OCI-LY3 (cell line): ENCODE measurements around the gene ABHD15.
A peak's percentile ranks its signal among the peaks of the same experiment; 100 is the strongest.

Source experiments
- H2AFZ ChIP-seq: fragments of 200-600, 300-600 bp; shearing (Covaris generic); 2 replicates; pipeline ENCODE4 v1.6.0; 2014; ENCODE audit warnings: antibody characterized with exemption, low read depth, low read length
- H3K27ac ChIP-seq: fragments of 200-600, 300-600 bp; sonication (generic); 2 replicates; pipeline ENCODE4 v1.5.1; 2014; ENCODE audit warnings: mild to moderate bottlenecking, low read length, moderate library complexity, mixed read lengths
- H3K27me3 ChIP-seq: fragments of 200-600, 300-600 bp; sonication (generic); 2 replicates; pipeline ENCODE4 v1.6.1; 2014; ENCODE audit warnings: low read depth, low read length, mixed read lengths
- H3K36me3 ChIP-seq: fragments of 200-600, 300-600 bp; sonication (generic); replicated peaks from 2 replicates; pipeline ENCODE3; 2014; ENCODE audit warnings: low read depth, low read length, mixed read lengths
- H3K4me1 ChIP-seq: fragments of 300-600, 200-600 bp; sonication (generic); 2 replicates; pipeline ENCODE4 v1.6.1; 2014; ENCODE audit warnings: low read length, mixed read lengths
- H3K4me2 ChIP-seq: fragments of 200-600, 300-600 bp; sonication (generic); 2 replicates; pipeline ENCODE4 v1.6.1; 2014; ENCODE audit warnings: low read length, mixed read lengths
- H3K4me3 ChIP-seq: fragments of 300-600, 200-600 bp; sonication (generic); 2 replicates; pipeline ENCODE4 v1.5.1; 2014; ENCODE audit warnings: antibody characterized with exemption, mild to moderate bottlenecking, low read length, moderate library complexity
- H3K79me2 ChIP-seq: fragments of 300-600, 200-600 bp; shearing (Covaris generic); 2 replicates; pipeline ENCODE4 v1.6.1; 2014; ENCODE audit warnings: mild to moderate bottlenecking, low read length, mixed read lengths
- H3K9ac ChIP-seq: fragments of 300-600, 200-600 bp; shearing (Covaris generic); 2 replicates; pipeline ENCODE4 v1.6.0; 2014; ENCODE audit warnings: mild to moderate bottlenecking, low read length, moderate library complexity
- H3K9me3 ChIP-seq: fragments of 200-600, 300-600 bp; shearing (Covaris generic); 2 replicates; pipeline ENCODE4 v1.6.1; 2014; ENCODE audit warnings: low read length, mixed read lengths; ENCODE audit not compliant: insufficient read depth
- H4K20me1 ChIP-seq: fragments of 200-600, 300-600 bp; sonication (generic); 2 replicates; pipeline ENCODE4 v1.6.1; 2016; ENCODE audit warnings: low read length, mixed read lengths; ENCODE audit not compliant: insufficient read depth
- EZH2phosphoT487 ChIP-seq: fragments of 200-600 bp; shearing (Covaris generic); IDR thresholded peaks from 2 replicates; pipeline ENCODE4 v1.6.1; 2018; ENCODE audit warnings: antibody characterized with exemption, mixed run types, low read depth
- TF ChIP-seq, protein P1 (sequence below): fragments of 200-600, 300-600 bp; sonication (generic); IDR thresholded peaks from 2 replicates; pipeline ENCODE4 v1.5.1; 2014; ENCODE audit warnings: antibody characterized with exemption, low read length, low read depth

Gene ABHD15

DNA sequence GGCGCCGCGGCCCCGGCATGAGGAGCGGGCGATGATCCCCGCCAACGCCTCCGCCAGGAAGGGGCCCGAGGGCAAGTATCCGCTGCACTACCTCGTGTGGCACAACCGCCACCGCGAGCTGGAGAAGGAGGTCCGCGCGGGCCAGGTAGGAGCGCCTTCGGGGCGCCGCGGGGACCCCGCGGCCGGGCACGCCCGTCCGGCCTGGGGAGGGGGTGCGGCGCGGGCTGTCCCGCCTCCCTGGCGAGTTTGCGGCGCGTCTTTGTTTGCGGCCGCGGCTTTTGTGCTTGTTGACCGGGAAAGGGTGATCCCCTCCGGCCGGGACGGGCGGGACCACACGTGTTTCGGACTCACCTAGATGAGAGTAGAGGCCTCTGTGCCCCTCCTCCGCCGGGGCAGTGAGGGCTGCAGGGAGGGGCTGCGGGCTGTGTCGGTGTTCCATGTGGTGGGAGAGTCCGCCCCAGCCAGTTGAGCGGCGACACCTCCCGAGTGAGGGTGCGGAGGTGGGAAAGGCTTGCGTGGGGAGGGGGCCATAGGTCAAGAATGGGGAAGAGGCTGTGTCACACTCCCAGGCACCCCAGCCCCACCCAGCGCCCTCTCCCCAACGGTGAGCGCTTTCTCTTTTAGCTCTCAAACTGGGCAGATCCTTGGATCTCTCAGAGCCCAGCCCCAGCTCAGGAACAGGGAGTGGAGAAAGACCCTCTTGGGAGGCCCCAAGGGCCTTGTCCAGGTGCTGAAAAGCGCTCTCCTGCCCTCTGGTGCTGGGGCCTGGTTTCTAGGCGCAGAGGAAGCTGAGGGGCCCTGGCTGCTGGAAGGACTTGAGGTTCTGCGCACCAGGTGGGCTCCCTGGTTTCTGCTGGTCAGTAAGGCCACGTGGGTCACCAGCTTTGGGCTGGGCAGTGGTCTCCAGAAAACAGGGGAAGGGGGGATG, 27.0 kb upstream of the ABHD15 start:
- H3K4me2 ChIP-seq, result peak overlapping the region; percentile 68
- no peaks in the 10 kb centered on the region for H3K9me3 ChIP-seq
- no peaks in the 10 kb centered on the region for H3K36me3 ChIP-seq
- H3K4me1 ChIP-seq, result peaks cover 31% of the 10 kb centered on the region
- peak overlapping the region; percentile 81 for H3K4me3 ChIP-seq
- no peaks in the 10 kb centered on the region; the same call in 1 of the 2 replicates for H4K20me1 ChIP-seq
- H3K27me3 ChIP-seq, result no peaks in the 10 kb centered on the region
- H2AFZ ChIP-seq, result no peak overlapping the region
- H3K9ac ChIP-seq, result peak overlapping the region; percentile 67
- no peak for TF ChIP-seq EZH2phosphoT487
- TF ChIP-seq, protein P1, sequence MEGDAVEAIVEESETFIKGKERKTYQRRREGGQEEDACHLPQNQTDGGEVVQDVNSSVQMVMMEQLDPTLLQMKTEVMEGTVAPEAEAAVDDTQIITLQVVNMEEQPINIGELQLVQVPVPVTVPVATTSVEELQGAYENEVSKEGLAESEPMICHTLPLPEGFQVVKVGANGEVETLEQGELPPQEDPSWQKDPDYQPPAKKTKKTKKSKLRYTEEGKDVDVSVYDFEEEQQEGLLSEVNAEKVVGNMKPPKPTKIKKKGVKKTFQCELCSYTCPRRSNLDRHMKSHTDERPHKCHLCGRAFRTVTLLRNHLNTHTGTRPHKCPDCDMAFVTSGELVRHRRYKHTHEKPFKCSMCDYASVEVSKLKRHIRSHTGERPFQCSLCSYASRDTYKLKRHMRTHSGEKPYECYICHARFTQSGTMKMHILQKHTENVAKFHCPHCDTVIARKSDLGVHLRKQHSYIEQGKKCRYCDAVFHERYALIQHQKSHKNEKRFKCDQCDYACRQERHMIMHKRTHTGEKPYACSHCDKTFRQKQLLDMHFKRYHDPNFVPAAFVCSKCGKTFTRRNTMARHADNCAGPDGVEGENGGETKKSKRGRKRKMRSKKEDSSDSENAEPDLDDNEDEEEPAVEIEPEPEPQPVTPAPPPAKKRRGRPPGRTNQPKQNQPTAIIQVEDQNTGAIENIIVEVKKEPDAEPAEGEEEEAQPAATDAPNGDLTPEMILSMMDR, result peak; percentile 61
- H3K79me2 ChIP-seq, result peaks cover 55% of the 10 kb centered on the region
- H3K27ac ChIP-seq, result no peak overlapping the region

DNA sequence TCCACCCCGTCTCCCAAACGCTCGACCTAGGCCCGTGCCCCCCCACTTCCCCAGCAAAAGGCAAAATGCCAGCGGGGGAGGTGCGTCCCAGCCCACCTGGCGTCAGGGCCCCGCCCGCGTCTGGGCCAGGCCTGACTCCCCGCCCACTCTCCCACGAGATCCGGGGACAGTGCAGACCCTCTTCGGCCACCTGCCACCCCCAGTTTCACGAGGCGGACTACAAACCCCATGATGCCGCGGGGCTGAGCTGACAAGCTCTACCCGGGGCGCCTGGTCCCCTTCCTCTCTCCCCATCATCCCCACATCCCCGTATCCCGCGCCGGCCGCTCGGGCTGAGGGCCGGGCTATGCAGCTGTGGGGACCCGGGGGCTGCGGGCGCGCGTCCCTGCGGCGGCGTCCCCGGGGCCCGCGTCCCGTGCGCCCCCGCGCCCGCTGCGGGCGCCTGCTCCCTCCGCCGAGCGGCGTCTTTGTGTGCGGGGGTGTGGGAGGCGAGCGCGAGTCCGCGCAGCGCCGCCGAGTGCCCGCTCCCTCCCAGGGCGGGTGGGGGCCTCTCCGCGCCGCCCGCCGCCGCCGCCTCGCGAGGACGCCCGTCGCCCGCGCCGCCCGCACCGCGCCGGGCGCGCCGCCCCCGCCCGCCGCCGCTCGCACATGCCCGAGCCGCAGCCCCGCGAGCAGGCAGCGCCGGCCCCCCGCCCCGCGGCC, 26.2 kb upstream of the ABHD15 start, which contains the start of gene ANKRD13B:
Gene ANKRD13B (plus strand): TSS at position 283 of the 702 bp plus-strand sequence. CDS start 490 bp downstream, outside the sequence.
- H3K4me1 ChIP-seq, result peaks cover 34% of the 10 kb centered on the region
- H2AFZ ChIP-seq, result peak within 1 kb of the TSS; percentile 77
- no peak for TF ChIP-seq EZH2phosphoT487
- TF ChIP-seq, protein P1, result no peak
- no peaks in the 10 kb centered on the region for H3K27me3 ChIP-seq
- peak within 1 kb of the TSS; percentile 67 for H3K9ac ChIP-seq
- H3K4me2 ChIP-seq, result peak within 1 kb of the TSS; percentile 98
- peaks cover 7% of the 10 kb centered on the region for H4K20me1 ChIP-seq
- H3K36me3 ChIP-seq, result no peaks in the 10 kb centered on the region
- peaks cover 63% of the 10 kb centered on the region for H3K79me2 ChIP-seq
- no peaks in the 10 kb centered on the region for H3K9me3 ChIP-seq
- H3K27ac ChIP-seq, result peak within 1 kb of the TSS; percentile 75
- H3K4me3 ChIP-seq, result peak within 1 kb of the TSS; percentile 90

DNA sequence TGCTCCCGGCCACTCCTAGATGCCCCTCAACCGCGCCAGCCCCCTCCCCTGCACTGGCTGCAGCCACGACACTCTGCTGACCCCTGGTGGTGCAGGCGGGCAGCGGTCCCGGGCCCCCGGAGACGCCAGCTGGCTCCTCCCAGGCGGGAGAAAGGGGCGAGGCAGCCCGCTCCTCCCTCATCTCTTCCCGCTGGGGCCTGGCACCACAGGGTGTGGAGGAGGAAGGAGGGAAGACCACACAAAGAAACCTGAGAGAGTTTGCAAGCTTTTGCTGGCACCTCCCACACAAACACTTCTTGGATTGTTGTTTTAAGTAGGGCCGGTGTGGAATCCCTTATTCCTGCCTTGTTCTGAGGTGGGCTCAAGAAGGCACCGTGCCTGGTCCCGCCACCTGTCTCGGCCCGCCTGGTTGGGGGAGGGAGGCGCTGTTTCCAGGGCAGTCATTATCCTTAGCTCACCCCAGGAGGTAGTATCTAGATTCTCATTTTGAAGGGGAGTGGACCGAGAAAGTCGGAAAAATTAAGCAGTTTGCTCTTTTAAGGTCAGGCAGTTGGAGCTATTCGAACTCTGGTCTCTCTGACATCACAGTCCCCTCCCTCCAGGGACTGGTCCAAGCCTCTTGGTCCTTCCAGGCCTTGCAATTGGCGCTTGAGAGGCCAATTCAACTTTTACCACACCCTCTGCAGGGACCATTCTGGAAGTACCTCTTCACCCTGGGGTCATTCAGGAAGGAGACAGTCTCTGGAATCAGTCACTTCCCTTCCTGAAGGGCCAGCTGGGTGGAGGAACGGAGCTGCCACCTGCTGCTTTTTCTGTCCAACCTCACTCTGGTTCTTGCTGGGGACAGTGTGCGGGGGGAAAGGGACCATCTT, 25.1 kb upstream of the ABHD15 start:
- Histone ChIP-seq H3K9me3 (no peaks in the 10 kb centered on the region), H3K36me3 (no peaks in the 10 kb centered on the region), H2AFZ (peak overlapping the region; percentile 87; the same call in 1 of the 2 replicates), H3K4me1 (peaks cover 42% of the 10 kb centered on the region), H3K4me3 (peak overlapping the region; percentile 90), H3K27me3 (no peaks in the 10 kb centered on the region), H3K27ac (peak overlapping the region; percentile 75), H3K79me2 (peaks cover 65% of the 10 kb centered on the region), H3K4me2 (peak overlapping the region; percentile 98), H4K20me1 (peaks cover 17% of the 10 kb centered on the region), H3K9ac (peak overlapping the region; percentile 92)
- TF ChIP-seq, protein P1, result peak; percentile 89
- TF ChIP-seq EZH2phosphoT487, result no peak
